Amniotic stem cell (primary cell): ENCODE measurements around the gene PPM1L.

Experiments
- DNase-seq: peaks from one replicate; lab custom pipeline; 2025; lab: John Stamatoyannopoulos, UW

PPM1L gene

GRCh38 chr3:160765211-160765610, 9.2 kb downstream of the PPM1L start:
- no peak for DNase-seq

- no peak for DNase-seq
These were observed 12.0 kb downstream of the PPM1L start for GRCh38 chr3:160768031-160768430.

GRCh38 chr3:160768918-160769317, 12.9 kb downstream of the PPM1L start:
- DNase-seq: no peak

GRCh38 chr3:160771811-160772459, 15.9 kb downstream of the PPM1L start:
- no peak for DNase-seq

GRCh38 chr3:160773722-160774121, 17.7 kb downstream of the PPM1L start:
- no peak for DNase-seq

- no peak for DNase-seq
These were observed 18.1 kb downstream of the PPM1L start for GRCh38 chr3:160774172-160774571.

GRCh38 chr3:160778480-160778879, 22.4 kb downstream of the PPM1L start:
- DNase-seq: no peak

DNA sequence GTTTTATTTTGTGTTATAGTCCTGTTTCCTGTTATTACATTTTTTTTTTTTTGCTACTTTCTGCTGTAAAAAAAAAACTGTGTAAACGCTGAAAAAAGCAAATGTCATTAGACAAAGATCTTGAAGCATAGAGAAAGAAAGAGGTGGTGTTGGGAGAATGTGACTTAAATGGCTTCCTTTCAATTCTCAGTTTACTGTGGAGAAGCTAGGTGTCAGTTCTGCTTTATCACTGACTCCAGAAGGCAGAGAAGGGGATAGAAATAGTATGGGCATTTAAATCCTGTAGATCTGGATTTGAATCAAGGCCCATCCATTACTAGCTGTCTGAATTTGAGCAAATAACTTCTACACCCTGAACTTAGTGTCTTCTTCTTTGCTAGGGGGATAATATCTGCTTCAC, 23.0 kb downstream of the PPM1L start:
- DNase-seq: no peak

DNA sequence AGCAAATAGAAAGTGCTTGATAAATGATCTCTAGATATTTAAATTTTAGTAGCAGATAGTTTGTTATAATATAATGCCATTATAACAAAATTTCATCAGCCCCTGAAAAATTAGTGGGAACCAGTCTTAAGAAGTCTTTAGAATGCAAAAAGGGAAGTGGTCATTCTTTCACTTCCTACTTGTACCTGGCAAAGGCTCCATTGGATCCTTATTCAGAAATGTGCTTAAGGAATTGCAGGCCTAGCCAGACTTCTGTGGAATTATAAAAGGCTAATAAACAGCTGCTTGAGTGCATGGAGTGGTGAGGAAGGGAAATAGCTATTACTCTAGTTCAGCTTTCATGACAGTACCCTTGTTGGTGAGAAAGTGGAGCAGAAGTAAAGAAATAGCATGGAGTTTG, 24.2 kb downstream of the PPM1L start:
- no peak for DNase-seq

- DNase-seq: no peak
These were observed 25.4 kb downstream of the PPM1L start for GRCh38 chr3:160781402-160781801.

GRCh38 chr3:160781863-160782262, 25.8 kb downstream of the PPM1L start:
- DNase-seq: no peak

- no peak for DNase-seq
These were observed 28.8 kb downstream of the PPM1L start for GRCh38 chr3:160784853-160785252.

DNA sequence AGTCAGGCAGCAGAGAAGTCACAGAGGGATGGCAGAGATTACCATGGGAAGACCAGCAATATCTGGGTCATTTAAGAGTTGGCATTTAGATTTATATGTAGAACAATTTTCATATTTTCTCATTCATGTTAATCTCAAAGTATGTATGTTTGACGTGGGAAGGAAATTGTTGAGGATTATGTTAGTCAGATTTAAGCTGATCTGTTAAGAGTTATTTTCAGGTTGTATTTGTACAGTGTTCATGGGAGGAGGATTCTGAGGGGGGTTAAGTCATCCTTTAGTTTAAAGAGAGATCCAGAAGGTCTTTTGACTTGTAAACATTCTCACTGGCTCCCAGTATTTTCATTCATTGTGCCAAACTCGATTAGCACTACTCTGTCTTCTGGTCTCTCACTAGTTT, 34.7 kb downstream of the PPM1L start:
- DNase-seq: no peak

- no peak for DNase-seq
These were observed 36.5 kb downstream of the PPM1L start for GRCh38 chr3:160792540-160792939.

GRCh38 chr3:160793722-160794252, 37.8 kb downstream of the PPM1L start:
- DNase-seq: no peak

- DNase-seq: no peak
These were observed 40.2 kb downstream of the PPM1L start for GRCh38 chr3:160796089-160796812.

GRCh38 chr3:160796813-160797164, 40.8 kb downstream of the PPM1L start:
- no peak for DNase-seq

DNA sequence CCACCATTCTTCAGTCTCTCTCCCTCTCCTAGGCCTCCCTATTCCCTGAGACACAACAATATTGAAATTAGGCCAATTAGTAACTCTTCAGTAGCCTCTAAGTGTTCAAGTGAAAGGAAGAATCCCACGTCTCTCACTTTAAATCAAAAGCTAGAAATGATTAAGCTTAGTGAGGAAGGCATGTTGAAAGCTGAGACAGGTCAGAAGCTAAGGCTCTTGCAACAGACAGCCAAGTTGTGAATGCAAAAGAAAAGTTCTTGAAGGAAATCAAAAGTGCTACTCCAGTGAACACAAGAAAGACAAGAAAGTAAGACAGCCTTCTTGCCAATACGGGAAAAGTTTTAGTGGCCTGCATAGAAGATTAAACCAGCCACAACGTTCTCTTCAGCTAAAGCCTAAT, 41.3 kb downstream of the PPM1L start:
- no peak for DNase-seq

DNA sequence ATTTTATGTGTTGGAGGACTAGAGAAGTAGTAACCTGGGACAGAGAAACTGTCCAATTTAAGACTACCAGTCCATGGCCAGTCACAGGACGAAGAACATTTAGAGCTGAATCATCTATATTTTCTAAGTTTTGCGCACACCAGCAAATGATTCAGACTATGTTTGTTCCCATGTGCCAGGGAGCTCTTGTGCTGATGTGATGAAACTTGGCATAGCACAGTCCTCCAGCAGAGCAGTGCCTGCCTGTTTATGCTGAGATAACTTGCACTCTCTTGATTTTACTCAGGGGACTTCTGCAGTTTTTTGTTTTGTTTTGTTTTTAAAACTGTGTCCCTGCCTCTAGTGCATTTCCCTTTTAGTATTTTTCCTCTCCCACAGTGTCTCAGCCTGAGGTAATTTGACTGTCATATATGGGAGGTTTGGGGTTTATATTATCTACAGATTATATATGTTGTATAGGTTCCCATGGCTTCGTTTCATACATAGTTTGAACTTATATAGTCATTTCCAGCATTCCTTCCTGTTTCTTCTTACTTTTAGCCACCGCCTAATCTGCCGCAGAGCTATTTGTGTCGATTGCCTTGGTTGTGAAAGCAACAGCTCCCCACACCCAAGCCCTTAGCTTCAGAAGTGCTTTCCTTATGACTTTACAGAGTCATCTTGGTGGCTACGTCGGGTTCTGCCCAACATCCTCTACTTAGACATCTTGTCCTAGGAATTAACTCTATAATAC, 45.5 kb downstream of the PPM1L start:
- no peak for DNase-seq

GRCh38 chr3:160804762-160805161, 48.7 kb downstream of the PPM1L start:
- DNase-seq: no peak

DNA sequence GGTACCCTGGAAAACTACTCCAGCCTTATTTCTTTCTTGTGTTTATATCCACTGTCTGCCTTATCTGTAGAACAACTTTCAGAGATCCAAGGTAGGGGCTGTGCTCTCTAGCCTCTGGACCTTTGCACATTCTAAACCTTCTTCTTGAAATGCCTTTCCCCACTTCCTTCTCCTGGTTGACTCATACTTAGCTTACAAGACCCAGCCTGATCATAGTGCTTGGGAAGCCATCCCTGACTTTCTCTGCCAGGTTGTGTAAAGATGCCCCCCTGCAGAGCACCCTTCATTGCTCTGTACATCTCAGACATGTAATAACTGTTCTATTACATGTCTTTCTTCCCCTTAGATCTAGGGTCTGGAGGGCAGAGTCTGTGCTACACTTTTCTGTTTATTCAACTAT, 50.1 kb downstream of the PPM1L start:
- DNase-seq: no peak

- DNase-seq: no peak
These were observed 50.7 kb downstream of the PPM1L start for GRCh38 chr3:160806686-160807085.

DNA sequence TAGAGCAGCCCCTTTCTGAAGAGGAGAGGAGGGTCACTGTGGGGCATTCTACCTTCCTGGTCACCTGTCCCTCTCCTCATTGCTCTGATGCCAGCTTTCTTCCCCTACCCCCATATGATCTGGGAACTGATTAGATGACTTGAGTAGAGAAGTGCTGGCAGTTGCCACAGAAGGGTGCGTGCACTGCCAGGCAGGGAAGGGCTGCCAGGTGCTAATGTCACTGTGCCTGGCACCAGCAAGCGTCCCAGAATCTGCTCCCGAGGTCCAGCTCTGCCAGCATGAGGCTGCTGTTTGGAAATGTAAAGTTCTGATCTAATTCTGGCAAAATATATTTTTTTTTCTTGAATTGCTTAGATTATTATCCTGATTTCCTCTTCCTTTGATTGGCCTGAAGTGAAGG, 52.8 kb downstream of the PPM1L start:
- DNase-seq: no peak
